HepG2 (cell line): ENCODE measurements around the gene ETFB. TPM values are rescaled to one million over a fixed set of nuclear protein-coding genes. Genes with fewer than 3 reads are reported as not detected.

Experiments used
- ATF7-NPFF ChIP-seq: sonication (generic); formaldehyde crosslinking; IDR thresholded peaks from 2 replicates; pipeline ENCODE4 v1.8.1; 2023; ENCODE audit warnings: mild to moderate bottlenecking, low read depth, missing genetic modification reagents, moderate library complexity
- CBX1 ChIP-seq: IDR thresholded peaks from one replicate; pipeline ENCODE4 v1.6.1; 2016; ENCODE audit warnings: antibody characterized with exemption, low read depth
- EHMT2 ChIP-seq: fragments of 200-600 bp; sonication (generic); IDR thresholded peaks from 2 replicates; pipeline ENCODE4 v1.7.0; 2017; ENCODE audit warnings: antibody characterized with exemption, low read depth, low read length, borderline replicate concordance
- HCFC1 ChIP-seq: fragments of 150-350 bp; IDR thresholded peaks from 2 replicates; pipeline ENCODE4 v1.6.1; 2014; ENCODE audit warnings: low read depth, low read length
- KAT7 ChIP-seq: IDR thresholded peaks from 2 replicates; pipeline ENCODE4 v1.6.1; 2018; ENCODE audit warnings: borderline replicate concordance, missing compliant biosample characterization
- MIER2 ChIP-seq: IDR thresholded peaks from 2 replicates; pipeline ENCODE4 v1.6.1; 2016; ENCODE audit warnings: missing biosample characterization, missing genetic modification reagents
- MZF1 ChIP-seq: sonication (generic); formaldehyde crosslinking; IDR thresholded peaks from 2 replicates; pipeline ENCODE4 v1.8.1; 2023; ENCODE audit warnings: mild to moderate bottlenecking, missing genetic modification reagents, borderline replicate concordance
- NR2F6 ChIP-seq, 2 experiments: IDR thresholded peaks; 2 replicates each; pipeline ENCODE4 v1.6.1; 2016; ENCODE audit warnings: antibody characterized with exemption in 1 of 2, mild to moderate bottlenecking in 1 of 2
- PAWR ChIP-seq: sonication (generic); formaldehyde crosslinking; IDR thresholded peaks from 2 replicates; pipeline ENCODE4 v1.4.0; 2020; ENCODE audit warnings: missing genetic modification reagents, mild to moderate bottlenecking, borderline replicate concordance
- ZNF333 ChIP-seq: sonication (generic); formaldehyde crosslinking; IDR thresholded peaks from 2 replicates; pipeline ENCODE4 v1.4.0; 2020; ENCODE audit warnings: mild to moderate bottlenecking, missing genetic modification reagents, borderline replicate concordance
- ZNF563 ChIP-seq: sonication (generic); formaldehyde crosslinking; IDR thresholded peaks from 2 replicates; pipeline ENCODE4 v1.8.0; 2022; ENCODE audit warnings: mild to moderate bottlenecking, moderate library complexity, missing genetic modification reagents
- ZNF607 ChIP-seq: sonication (generic); formaldehyde crosslinking; IDR thresholded peaks from 2 replicates; pipeline ENCODE4 v1.5.1; 2020; ENCODE audit warnings: missing genetic modification reagents, mild to moderate bottlenecking, borderline replicate concordance
- ZNF672 ChIP-seq: sonication (generic); formaldehyde crosslinking; IDR thresholded peaks from 2 replicates; pipeline ENCODE4 v1.8.1; 2022; ENCODE audit warnings: missing genetic modification reagents
- polyA plus RNA-seq, 8 experiments: library from polyadenylated mRNA; depleted of rRNA in 3 of 8; stranded (reverse) in 7 of 8; unstranded in 1 of 8; fragments of >200 nt; fragmentation: Illumina TruSeq in 4 of 8; extraction: Trizol in 4 of 8; gene quantifications; 2 replicates each; pipeline versions ENCODE4 v1.2.1 to v1.2.3, GENCODE V29; 2011 to 2016; ENCODE audit warnings: low read depth in 4 of 8, missing spikeins in 1 of 8, mixed read lengths in 1 of 8; ENCODE audit not compliant: insufficient read depth in 1 of 8
- total RNA-seq, 5 experiments: library from RNA; depleted of rRNA; stranded (reverse); fragments of >200 nt; fragmentation: Illumina TruSeq; extraction: Trizol; gene quantifications; 2 replicates each; pipeline ENCODE4 v1.2.3, GENCODE V29; 2016; ENCODE audit warnings: low read depth in 1 of 5
- TF ChIP-seq, protein P1 (sequence below): sonication (generic); formaldehyde crosslinking; IDR thresholded peaks from 2 replicates; pipeline ENCODE4 v1.4.0; 2020; ENCODE audit warnings: mild to moderate bottlenecking, missing genetic modification reagents
- TF ChIP-seq, protein P2 (sequence below): sonication (generic); IDR thresholded peaks from 2 replicates; pipeline ENCODE4 v1.6.1; 2016; ENCODE audit warnings: low read depth, borderline replicate concordance
- TF ChIP-seq, protein P3 (sequence below): sonication (generic); formaldehyde crosslinking; IDR thresholded peaks from 2 replicates; pipeline ENCODE4 v1.5.1; 2020; ENCODE audit warnings: missing genetic modification reagents, mild to moderate bottlenecking, borderline replicate concordance
- TF ChIP-seq, protein P4 (sequence below): conservative IDR thresholded peaks from 2 replicates; pipeline ENCODE4 v1.6.1; 2018; ENCODE audit warnings: missing genetic modification reagents
- TF ChIP-seq, protein P5 (sequence below): sonication (generic); formaldehyde crosslinking; IDR thresholded peaks from 2 replicates; pipeline ENCODE4 v1.8.0; 2022; ENCODE audit warnings: low read depth, missing genetic modification reagents
- TF ChIP-seq, protein P6 (sequence below): sonication (generic); formaldehyde crosslinking; IDR thresholded peaks from 2 replicates; pipeline ENCODE4 v1.9.0; 2022; ENCODE audit warnings: low read depth, missing genetic modification reagents

Gene ETFB
- total and polyA plus RNA-seq, 2 of the 13 experiments (the other 11 are each of a cell fraction or from before 2014, with no cell fraction given): 678 to 1,314 TPM

DNA sequence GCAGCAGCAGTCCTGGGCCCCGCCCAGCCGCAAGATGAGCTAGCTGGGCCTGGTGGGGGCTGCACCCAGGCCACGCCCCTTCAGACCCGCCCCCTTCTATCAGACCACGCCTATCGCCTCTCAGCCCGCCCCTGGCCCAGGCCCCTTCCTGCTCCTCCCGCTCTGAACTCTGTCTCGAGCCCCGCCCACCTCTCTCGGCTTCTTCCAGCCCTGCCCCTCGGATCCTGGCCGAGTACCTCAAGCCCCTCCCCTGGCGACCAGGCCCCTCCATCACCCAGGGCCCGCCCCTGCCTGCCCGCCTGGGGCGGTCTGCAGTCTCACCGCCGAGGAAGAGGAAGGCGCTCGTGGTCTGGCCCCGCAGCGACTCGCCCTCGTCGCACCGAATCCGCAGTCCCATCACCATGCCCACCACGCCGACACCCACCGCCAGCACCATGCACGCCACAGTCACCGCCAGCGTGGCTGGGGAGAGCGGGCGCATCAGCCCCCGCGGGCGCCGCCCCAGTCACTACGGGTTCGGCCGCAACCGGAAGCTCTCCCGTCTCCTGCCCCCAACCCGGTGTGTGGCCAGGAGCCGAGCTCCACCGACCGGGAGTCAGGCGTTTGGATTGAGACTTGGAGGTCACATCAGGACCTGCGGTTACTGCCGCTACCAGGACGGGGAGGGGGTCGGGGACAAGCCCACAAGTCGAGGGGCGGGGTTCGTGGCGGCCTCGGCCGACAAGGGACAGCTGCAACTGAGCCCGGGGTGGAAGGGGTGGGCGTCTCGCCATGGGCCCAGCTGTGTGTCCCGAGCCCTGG lies 1.6 kb upstream of the ETFB start (continued):
- TF ChIP-seq, protein P1, sequence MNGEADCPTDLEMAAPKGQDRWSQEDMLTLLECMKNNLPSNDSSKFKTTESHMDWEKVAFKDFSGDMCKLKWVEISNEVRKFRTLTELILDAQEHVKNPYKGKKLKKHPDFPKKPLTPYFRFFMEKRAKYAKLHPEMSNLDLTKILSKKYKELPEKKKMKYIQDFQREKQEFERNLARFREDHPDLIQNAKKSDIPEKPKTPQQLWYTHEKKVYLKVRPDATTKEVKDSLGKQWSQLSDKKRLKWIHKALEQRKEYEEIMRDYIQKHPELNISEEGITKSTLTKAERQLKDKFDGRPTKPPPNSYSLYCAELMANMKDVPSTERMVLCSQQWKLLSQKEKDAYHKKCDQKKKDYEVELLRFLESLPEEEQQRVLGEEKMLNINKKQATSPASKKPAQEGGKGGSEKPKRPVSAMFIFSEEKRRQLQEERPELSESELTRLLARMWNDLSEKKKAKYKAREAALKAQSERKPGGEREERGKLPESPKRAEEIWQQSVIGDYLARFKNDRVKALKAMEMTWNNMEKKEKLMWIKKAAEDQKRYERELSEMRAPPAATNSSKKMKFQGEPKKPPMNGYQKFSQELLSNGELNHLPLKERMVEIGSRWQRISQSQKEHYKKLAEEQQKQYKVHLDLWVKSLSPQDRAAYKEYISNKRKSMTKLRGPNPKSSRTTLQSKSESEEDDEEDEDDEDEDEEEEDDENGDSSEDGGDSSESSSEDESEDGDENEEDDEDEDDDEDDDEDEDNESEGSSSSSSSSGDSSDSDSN (CRISPR knock-in tag): peak; percentile 89
- TF ChIP-seq, protein P2, sequence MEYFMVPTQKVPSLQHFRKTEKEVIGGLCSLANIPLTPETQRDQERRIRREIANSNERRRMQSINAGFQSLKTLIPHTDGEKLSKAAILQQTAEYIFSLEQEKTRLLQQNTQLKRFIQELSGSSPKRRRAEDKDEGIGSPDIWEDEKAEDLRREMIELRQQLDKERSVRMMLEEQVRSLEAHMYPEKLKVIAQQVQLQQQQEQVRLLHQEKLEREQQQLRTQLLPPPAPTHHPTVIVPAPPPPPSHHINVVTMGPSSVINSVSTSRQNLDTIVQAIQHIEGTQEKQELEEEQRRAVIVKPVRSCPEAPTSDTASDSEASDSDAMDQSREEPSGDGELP: peak; percentile 10; the same call in 1 of the 2 replicates
- no peak for TF ChIP-seq PAWR
- TF ChIP-seq ATF7-NPFF (CRISPR knock-in tag): no peak; the same call in 1 of the 2 replicates
- TF ChIP-seq ZNF607 (CRISPR knock-in tag): peak; percentile 82
- TF ChIP-seq, protein P3, sequence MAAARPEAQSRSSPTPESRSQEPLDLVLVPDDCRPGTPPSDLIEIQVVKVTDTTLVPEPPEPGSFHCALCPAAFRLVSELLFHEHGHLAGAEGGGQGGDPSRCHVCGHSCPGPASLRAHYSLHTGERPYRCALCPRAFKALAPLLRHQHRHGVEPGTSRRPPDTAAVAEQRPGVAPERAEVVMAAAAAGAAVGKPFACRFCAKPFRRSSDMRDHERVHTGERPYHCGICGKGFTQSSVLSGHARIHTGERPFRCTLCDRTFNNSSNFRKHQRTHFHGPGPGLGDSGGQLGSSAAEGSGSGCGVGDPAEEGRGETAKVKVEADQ (CRISPR knock-in tag): peak; percentile 60; the same call in 1 of the 2 replicates
- TF ChIP-seq, protein P4, sequence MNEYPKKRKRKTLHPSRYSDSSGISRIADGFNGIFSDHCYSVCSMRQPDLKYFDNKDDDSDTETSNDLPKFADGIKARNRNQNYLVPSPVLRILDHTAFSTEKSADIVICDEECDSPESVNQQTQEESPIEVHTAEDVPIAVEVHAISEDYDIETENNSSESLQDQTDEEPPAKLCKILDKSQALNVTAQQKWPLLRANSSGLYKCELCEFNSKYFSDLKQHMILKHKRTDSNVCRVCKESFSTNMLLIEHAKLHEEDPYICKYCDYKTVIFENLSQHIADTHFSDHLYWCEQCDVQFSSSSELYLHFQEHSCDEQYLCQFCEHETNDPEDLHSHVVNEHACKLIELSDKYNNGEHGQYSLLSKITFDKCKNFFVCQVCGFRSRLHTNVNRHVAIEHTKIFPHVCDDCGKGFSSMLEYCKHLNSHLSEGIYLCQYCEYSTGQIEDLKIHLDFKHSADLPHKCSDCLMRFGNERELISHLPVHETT: 0 out of 2 replicates have a peak, but pooled peaks have one; percentile 25
- TF ChIP-seq NR2F6 (IDR thresholded peaks at IDR 0.05): no peak
- TF ChIP-seq NR2F6 (CRISPR knock-in tag; IDR thresholded peaks at IDR 0.05): peak; percentile 12
- peak; percentile 47 for TF ChIP-seq KAT7 (CRISPR knock-in tag)
- TF ChIP-seq ZNF672 (CRISPR knock-in tag): no peak
- TF ChIP-seq, protein P5, sequence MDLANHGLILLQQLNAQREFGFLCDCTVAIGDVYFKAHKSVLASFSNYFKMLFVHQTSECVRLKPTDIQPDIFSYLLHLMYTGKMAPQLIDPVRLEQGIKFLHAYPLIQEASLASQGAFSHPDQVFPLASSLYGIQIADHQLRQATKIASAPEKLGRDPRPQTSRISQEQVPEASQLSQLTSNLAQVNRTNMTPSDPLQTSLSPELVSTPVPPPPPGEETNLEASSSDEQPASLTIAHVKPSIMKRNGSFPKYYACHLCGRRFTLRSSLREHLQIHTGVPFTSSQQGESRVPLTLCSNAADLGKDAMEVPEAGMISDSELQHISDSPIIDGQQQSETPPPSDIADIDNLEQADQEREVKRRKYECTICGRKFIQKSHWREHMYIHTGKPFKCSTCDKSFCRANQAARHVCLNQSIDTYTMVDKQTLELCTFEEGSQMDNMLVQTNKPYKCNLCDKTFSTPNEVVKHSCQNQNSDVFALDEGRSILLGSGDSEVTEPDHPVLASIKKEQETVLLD (CRISPR knock-in tag): peak; percentile 84
- no peak for TF ChIP-seq MZF1 (CRISPR knock-in tag)
- TF ChIP-seq HCFC1: no peak
- TF ChIP-seq, protein P6, sequence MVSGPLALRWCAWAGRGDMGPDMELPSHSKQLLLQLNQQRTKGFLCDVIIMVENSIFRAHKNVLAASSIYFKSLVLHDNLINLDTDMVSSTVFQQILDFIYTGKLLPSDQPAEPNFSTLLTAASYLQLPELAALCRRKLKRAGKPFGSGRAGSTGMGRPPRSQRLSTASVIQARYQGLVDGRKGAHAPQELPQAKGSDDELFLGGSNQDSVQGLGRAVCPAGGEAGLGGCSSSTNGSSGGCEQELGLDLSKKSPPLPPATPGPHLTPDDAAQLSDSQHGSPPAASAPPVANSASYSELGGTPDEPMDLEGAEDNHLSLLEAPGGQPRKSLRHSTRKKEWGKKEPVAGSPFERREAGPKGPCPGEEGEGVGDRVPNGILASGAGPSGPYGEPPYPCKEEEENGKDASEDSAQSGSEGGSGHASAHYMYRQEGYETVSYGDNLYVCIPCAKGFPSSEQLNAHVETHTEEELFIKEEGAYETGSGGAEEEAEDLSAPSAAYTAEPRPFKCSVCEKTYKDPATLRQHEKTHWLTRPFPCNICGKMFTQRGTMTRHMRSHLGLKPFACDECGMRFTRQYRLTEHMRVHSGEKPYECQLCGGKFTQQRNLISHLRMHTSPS: peak; percentile 67
- TF ChIP-seq EHMT2: no peak
- TF ChIP-seq CBX1: no peak
- peak; percentile 61 for TF ChIP-seq ZNF563 (CRISPR knock-in tag)
- peak; percentile 54; the same call in 1 of the 2 replicates for TF ChIP-seq MIER2 (CRISPR knock-in tag)
- TF ChIP-seq ZNF333: no peak
